Measurements from ENCODE around the gene PROSER1. TPM values are rescaled to one million over a fixed set of nuclear protein-coding genes. Genes with fewer than 3 reads are reported as not detected.
"Not testable (repeated sequence)": the region's sequence is repeated elsewhere in the genome, so short reads cannot be mapped to it uniquely, and the experiment has no call there.

The PROSER1 gene
- total RNA-seq, 4 donors from 2014 or later: 6.9 to 11.5 (median 9.1) TPM

DNA sequence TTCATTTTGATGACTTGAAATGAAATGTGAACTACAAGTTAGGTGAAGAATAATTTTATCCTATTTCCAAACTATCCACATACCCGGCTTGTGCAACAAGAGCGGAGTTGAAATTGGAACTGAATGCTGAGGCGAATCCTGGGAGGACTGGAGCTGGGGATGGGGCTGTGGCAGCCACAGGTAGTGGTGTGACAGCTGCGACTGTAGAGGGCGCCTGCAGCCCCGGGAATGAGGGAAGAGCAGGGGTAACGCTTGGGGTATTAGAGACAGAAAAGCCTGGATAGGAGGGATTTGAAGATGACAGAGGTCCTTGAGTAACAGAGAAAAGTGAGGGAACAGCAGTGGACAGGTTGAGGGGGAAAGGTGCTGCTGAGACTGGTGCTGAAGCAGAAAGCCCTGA is 25.3 kb downstream of the PROSER1 start:
- DNase-seq (no peak), ATAC-seq (no peak)
- H3K27ac ChIP-seq: no peak overlapping the region
- H3K4me1 ChIP-seq: peaks cover 9% of the 10 kb centered on the region in 2 donors
- H3K27me3 ChIP-seq: no peaks in the 10 kb centered on the region
- H3K4me3 ChIP-seq: no peak overlapping the region
- intact Hi-C loops (cut with DNase I; ENCODE audit: low total_unique reads): no loop called here
- in situ Hi-C loops (cut with MboI; ENCODE audit: low sequenced_read_pairs in 4 of 4): no loop called here
- TF ChIP-seq POLR2A (IDR thresholded peaks at IDR 0.05): no peak
- TF ChIP-seq, protein P1, sequence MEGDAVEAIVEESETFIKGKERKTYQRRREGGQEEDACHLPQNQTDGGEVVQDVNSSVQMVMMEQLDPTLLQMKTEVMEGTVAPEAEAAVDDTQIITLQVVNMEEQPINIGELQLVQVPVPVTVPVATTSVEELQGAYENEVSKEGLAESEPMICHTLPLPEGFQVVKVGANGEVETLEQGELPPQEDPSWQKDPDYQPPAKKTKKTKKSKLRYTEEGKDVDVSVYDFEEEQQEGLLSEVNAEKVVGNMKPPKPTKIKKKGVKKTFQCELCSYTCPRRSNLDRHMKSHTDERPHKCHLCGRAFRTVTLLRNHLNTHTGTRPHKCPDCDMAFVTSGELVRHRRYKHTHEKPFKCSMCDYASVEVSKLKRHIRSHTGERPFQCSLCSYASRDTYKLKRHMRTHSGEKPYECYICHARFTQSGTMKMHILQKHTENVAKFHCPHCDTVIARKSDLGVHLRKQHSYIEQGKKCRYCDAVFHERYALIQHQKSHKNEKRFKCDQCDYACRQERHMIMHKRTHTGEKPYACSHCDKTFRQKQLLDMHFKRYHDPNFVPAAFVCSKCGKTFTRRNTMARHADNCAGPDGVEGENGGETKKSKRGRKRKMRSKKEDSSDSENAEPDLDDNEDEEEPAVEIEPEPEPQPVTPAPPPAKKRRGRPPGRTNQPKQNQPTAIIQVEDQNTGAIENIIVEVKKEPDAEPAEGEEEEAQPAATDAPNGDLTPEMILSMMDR (IDR thresholded peaks at IDR 0.05 in 4 of 5, conservative IDR thresholded peaks at IDR 0.05 in 1 of 5): no peak
- H3K9me3 ChIP-seq: no peaks in the 10 kb centered on the region
- peaks cover 0 to 57% of the 10 kb centered on the region in 2 donors for H3K36me3 ChIP-seq

DNA sequence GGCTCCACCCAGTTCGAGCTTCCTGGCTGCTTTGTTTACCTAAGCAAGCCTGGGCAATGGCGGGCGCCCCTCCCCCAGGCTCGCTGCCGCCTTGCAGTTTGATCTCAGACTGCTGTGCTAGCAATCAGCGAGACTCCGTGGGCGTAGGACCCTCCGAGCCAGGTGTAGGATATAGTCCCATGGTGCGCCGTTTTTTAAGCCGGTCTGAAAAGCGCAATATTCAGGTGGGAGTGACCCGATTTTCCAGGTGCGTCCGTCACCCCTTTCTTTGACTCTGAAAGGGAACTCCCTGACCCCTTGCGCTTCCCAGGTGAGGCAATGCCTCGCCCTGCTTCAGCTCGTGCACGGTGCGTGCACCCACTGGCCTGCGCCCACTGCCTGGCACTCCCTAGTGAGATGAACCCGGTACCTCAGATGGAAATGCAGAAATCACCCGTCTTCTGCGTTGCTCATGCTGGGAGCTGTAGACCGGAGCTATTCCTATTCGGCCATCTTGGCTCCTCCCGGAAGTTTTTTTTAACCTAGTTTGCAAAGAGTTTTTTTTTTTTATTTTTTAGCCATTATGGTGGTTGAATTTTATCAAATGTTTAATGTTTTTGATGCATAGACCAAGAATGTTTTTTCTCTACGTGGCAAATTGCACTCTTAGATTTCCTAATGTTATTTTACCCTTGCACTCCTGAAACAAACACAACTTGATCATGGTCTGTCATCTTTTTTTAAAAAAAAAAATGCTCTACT is 31.3 kb downstream of the PROSER1 start:
- DNase-seq; H3K9me3 ChIP-seq; intact Hi-C loops (cut with DNase I; ENCODE audit: low total_unique reads): not testable (repeated sequence)

GRCh38 chr13:38998739-38999138 is 39.1 kb downstream of the PROSER1 start:
- intact Hi-C loops (cut with DNase I; ENCODE audit: low total_unique reads): no loop called here

More for the DNA sequence above, 31.3 kb downstream of the PROSER1 start:
- ATAC-seq; H3K4me1 ChIP-seq; H3K27ac ChIP-seq; H3K4me3 ChIP-seq; H3K27me3 ChIP-seq; in situ Hi-C loops (cut with MboI; ENCODE audit: low sequenced_read_pairs in 4 of 4): not testable (repeated sequence)
- peaks cover 0 to 22% of the 10 kb centered on the region in 2 donors for H3K36me3 ChIP-seq

DNA sequence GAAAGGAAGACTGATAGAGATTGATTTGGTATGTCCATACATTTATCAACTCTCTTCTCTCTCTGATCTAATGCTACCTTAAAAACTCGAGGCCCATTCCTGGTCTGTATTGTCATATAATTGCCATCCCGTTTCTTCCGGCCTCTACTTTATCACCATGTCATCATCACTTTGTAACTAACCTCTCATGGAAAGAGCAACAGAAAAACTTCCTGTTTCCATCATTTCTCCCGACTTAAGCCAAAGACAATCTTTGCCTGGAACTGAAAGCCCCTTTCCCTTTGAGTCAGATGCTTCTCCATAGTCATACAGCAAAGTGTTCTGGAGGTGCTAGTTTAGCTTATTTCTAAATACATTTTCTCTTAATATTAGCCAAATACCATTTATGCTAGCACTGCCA is 44.5 kb downstream of the PROSER1 start:
- H3K4me1 ChIP-seq: no peaks in the 10 kb centered on the region
- H3K27ac ChIP-seq: no peak overlapping the region
- H3K9me3 ChIP-seq: no peaks in the 10 kb centered on the region
- in situ Hi-C loops (cut with MboI; ENCODE audit: low sequenced_read_pairs in 4 of 4) (no loop called here), intact Hi-C loops (cut with DNase I; ENCODE audit: low total_unique reads) (no loop called here)
- no peak for ATAC-seq
- DNase-seq: no peak
- H3K4me3 ChIP-seq: no peak overlapping the region
- TF ChIP-seq, protein P1 (IDR thresholded peaks at IDR 0.05 in 4 of 5, conservative IDR thresholded peaks at IDR 0.05 in 1 of 5): no peak
- no peak for TF ChIP-seq POLR2A (IDR thresholded peaks at IDR 0.05)
- no peaks in the 10 kb centered on the region for H3K36me3 ChIP-seq
- no peaks in the 10 kb centered on the region for H3K27me3 ChIP-seq

More at GRCh38 chr13:38998739-38999138, 39.1 kb downstream of the PROSER1 start:
- H3K9me3 ChIP-seq: no peaks in the 10 kb centered on the region
- no peaks in the 10 kb centered on the region for H3K4me1 ChIP-seq
- H3K36me3 ChIP-seq: no peaks in the 10 kb centered on the region
- in situ Hi-C loops (cut with MboI; ENCODE audit: low sequenced_read_pairs in 4 of 4): no loop called here
- DNase-seq (no peak), ATAC-seq (no peak)
- no peak for TF ChIP-seq POLR2A (IDR thresholded peaks at IDR 0.05)
- TF ChIP-seq, protein P1 (IDR thresholded peaks at IDR 0.05 in 4 of 5, conservative IDR thresholded peaks at IDR 0.05 in 1 of 5): no peak
- H3K27ac ChIP-seq: no peak overlapping the region
- no peak overlapping the region for H3K4me3 ChIP-seq
- H3K27me3 ChIP-seq: no peaks in the 10 kb centered on the region

DNA sequence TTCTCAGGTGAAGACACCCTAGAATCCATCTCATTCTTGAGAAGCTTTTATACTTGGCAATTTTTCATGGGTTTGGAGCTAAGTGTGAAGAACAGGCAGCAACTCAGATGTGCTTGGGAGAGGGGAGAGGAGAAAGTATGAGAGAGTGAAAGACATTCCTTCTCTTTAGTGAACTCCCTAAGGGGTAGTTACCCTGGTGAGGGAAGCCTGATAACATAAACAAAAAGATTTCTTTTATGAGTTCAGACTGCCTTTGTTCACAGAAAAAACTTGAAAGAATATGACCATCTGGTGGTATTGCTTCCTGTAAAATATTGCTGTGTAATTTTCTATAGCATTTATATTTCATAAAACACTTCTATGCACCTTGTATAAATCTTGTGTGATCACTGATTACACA is 47.2 kb downstream of the PROSER1 start, which contains the start of gene STOML3:
Gene STOML3 (minus strand): TSS at position 139 of the 400 bp plus-strand sequence. CDS start 110 bp downstream, at position 29.
- H3K9me3 ChIP-seq: no peaks in the 10 kb centered on the region
- no peak for TF ChIP-seq POLR2A (IDR thresholded peaks at IDR 0.05)
- TF ChIP-seq, protein P1 (IDR thresholded peaks at IDR 0.05 in 4 of 5, conservative IDR thresholded peaks at IDR 0.05 in 1 of 5): no peak
- in situ Hi-C loops (cut with MboI; ENCODE audit: low sequenced_read_pairs in 4 of 4) (no loop called here), intact Hi-C loops (cut with DNase I; ENCODE audit: low total_unique reads) (no loop called here)
- no peak for DNase-seq
- no peaks in the 10 kb centered on the region for H3K36me3 ChIP-seq
- H3K4me3 ChIP-seq: no peak within 1 kb of the TSS
- H3K27ac ChIP-seq: no peak within 1 kb of the TSS
- H3K4me1 ChIP-seq: no peaks in the 10 kb centered on the region
- H3K27me3 ChIP-seq: no peaks in the 10 kb centered on the region
- ATAC-seq: no peak
